NB4 (cell line): ENCODE data around the gene KIRREL3.

Experiments
- DNase-seq: peaks from one replicate; pipeline ENCODE4 v3.0.0; 2010; ENCODE audit warnings: low read depth
- H3K4me3 ChIP-seq: one replicate; pipeline ENCODE4 v1.5.1; 2011; ENCODE audit warnings: mild to moderate bottlenecking, low read depth, low read length, moderate library complexity
- CTCF ChIP-seq: IDR thresholded peaks from one replicate; pipeline ENCODE4 v1.5.1; 2012; ENCODE audit warnings: low read depth, low read length
- MYC ChIP-seq: IDR thresholded peaks from 2 replicates; pipeline ENCODE4 v1.6.1; 2011; ENCODE audit warnings: low read depth, low read length
- POLR2A ChIP-seq: IDR thresholded peaks from 2 replicates; pipeline ENCODE4 v1.6.1; 2011; ENCODE audit warnings: mild to moderate bottlenecking; ENCODE audit not compliant: insufficient read length; ENCODE audit errors: extremely low read depth
- TF ChIP-seq, protein P1 (sequence below): IDR thresholded peaks from 2 replicates; pipeline ENCODE4 v1.6.1; 2011; ENCODE audit warnings: low read depth, low read length

The KIRREL3 gene

DNA sequence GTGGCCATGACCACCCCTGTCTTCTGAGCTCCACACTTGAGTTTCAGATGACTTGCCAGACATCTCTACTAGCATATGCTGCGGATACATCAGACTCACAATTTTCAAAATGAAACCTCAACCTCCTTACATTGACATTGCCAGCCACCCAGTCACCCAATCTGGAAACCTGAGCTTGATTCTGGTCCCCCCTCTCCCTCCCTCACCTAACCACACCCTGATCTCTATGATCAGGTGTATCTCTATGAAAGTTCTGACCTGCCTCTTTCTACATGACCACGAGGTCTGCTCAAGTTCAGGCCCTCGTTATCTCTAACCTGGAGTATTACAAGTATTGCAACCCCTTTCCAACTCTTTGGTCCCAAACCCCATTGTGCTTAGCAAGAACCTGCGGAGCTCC, 254.1 kb downstream of the KIRREL3 start:
- no peak overlapping the region for H3K4me3 ChIP-seq
- no peak for DNase-seq
- TF ChIP-seq CTCF (no peak), MYC (no peak), POLR2A (no peak)
- TF ChIP-seq, protein P1, sequence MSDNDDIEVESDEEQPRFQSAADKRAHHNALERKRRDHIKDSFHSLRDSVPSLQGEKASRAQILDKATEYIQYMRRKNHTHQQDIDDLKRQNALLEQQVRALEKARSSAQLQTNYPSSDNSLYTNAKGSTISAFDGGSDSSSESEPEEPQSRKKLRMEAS = no peak

DNA sequence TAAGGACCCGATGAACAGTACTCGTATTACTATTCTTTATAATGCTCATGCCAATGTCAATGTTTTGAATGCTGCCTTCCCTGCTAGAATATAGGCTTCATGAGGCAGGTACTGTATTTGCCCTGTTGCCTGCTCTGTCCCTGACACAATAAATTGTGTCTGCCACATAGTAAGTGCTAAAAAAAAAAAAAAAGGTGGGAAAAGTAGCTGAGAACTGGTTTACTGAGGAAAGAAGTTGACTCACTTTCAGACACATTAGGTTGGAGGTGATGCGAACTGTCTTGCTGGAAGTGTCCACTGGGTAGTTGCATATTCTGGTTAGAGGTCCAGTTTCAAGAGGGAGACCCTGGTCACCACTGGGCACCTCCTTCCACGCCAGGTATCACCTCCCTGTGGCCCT, 255.9 kb downstream of the KIRREL3 start:
- no peak overlapping the region for H3K4me3 ChIP-seq
- TF ChIP-seq CTCF = no peak
- TF ChIP-seq, protein P1 = no peak
- TF ChIP-seq POLR2A = no peak
- TF ChIP-seq MYC = no peak
- no peak for DNase-seq

DNA sequence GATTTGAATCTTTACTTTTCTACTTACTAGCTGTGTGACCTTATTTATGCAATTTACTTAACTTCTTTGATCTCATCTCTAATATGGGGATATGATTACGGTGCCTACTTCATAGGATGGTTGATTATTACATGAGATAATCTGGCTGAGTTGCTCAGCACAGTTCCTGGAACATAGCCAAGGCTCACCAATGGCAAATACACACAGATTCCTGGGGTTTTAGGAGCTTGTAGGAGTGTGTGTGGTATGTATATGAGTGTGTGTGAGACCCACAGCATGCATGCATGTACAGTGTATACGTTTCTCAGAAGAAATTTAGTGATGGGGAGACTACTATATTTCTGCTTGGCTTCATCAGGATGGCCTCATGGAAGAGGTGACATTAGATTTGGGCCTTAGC, 256.9 kb downstream of the KIRREL3 start:
- no peak for DNase-seq
- no peak for TF ChIP-seq CTCF
- no peak for TF ChIP-seq MYC
- TF ChIP-seq, protein P1 = no peak
- no peak for TF ChIP-seq POLR2A
- H3K4me3 ChIP-seq = no peak overlapping the region

DNA sequence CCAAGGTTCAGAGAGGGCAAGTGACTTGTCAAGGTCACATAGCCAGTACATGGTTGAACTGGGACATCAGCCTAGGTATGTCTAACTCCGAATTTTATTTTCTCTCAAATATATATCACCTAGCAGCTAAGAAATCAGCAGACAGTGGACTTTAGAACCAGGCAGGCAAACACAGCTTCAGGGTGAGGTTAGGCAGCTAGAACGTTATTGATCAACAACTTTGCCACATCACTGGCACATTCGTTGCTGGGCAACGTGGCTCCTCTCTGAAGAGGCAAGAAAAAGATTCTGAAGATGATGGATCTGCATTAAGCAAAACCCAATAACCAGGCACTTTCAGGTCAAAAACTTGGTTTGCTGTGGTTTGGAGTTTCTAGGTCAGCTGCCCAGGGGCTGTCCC, 258.0 kb downstream of the KIRREL3 start:
- no peak overlapping the region for H3K4me3 ChIP-seq
- TF ChIP-seq CTCF (no peak), POLR2A (no peak)
- TF ChIP-seq, protein P1 = no peak
- DNase-seq = no peak

DNA sequence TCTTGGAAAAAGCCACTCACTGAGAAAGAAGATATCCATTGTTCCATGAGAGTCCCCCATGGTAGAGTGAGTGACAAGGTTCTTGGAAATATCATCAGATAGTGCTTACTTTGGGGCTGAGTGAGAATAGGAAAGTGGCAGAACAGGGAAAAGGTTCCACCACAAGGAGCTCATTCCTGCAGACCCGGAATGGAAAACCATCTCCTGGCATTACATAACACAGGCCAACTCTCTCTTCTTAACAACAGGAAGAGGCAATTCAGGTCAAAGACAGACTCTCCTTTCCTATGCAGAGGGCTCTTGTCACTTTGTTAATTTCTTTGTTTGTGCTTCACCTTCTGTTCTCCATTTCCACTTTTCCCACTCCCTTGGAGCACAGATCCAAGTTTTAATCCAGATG, 259.7 kb downstream of the KIRREL3 start:
- TF ChIP-seq, protein P1 = no peak
- TF ChIP-seq MYC = no peak
- TF ChIP-seq CTCF = no peak
- TF ChIP-seq POLR2A = no peak
- H3K4me3 ChIP-seq = no peak overlapping the region
- no peak for DNase-seq
